Right forelimb (tissue), 1 donor: ENCODE measurements around the gene CPD.

Experiments
- DNase-seq: peaks from one replicate; pipeline ENCODE4 v3.0.0-alpha.2; 2018

Gene CPD

GRCh38 chr17:30357476-30357875 is 21.3 kb upstream of the CPD start:
- DNase-seq: no peak

GRCh38 chr17:30358055-30358760 is 20.5 kb upstream of the CPD start:
- DNase-seq: no peak

- DNase-seq: no peak
These were observed 18.5 kb upstream of the CPD start for GRCh38 chr17:30360086-30360808.

GRCh38 chr17:30361766-30362279 is 16.9 kb upstream of the CPD start:
- no peak for DNase-seq

- no peak for DNase-seq
These were observed 15.0 kb upstream of the CPD start for GRCh38 chr17:30363715-30364202.

- DNase-seq: no peak
These were observed 12.2 kb upstream of the CPD start for GRCh38 chr17:30366536-30366935.

GRCh38 chr17:30368912-30369720 is 9.6 kb upstream of the CPD start:
- no peak for DNase-seq

GRCh38 chr17:30369995-30370394 is 8.7 kb upstream of the CPD start:
- no peak for DNase-seq

- DNase-seq: no peak
These were observed 6.0 kb upstream of the CPD start for GRCh38 chr17:30372755-30373154.

- DNase-seq: no peak
These were observed 3.1 kb upstream of the CPD start for GRCh38 chr17:30375661-30376060.

- DNase-seq: peak; percentile 60
These were observed 1.9 kb upstream of the CPD start for GRCh38 chr17:30376621-30377452.

- DNase-seq: no peak
These were observed 1.0 kb upstream of the CPD start for GRCh38 chr17:30377574-30378240.

GRCh38 chr17:30378241-30378824 is 394 bp upstream of the CPD start:
- peak; percentile 71 for DNase-seq

- DNase-seq: peak; percentile 49
These were observed 676 bp downstream of the CPD start for GRCh38 chr17:30379303-30379902.

GRCh38 chr17:30379903-30380381 is 1.2 kb downstream of the CPD start:
- DNase-seq: no peak

- no peak for DNase-seq
These were observed 2.1 kb downstream of the CPD start for GRCh38 chr17:30380643-30381339.

- DNase-seq: no peak
These were observed 2.6 kb downstream of the CPD start for GRCh38 chr17:30381340-30381659.

- no peak for DNase-seq
These were observed 3.6 kb downstream of the CPD start for GRCh38 chr17:30382345-30382744.

- DNase-seq: no peak
These were observed 9.8 kb downstream of the CPD start for GRCh38 chr17:30388321-30389179.
